Measurements from ENCODE around the gene PDE7B.

- TF ChIP-seq, protein P1, sequence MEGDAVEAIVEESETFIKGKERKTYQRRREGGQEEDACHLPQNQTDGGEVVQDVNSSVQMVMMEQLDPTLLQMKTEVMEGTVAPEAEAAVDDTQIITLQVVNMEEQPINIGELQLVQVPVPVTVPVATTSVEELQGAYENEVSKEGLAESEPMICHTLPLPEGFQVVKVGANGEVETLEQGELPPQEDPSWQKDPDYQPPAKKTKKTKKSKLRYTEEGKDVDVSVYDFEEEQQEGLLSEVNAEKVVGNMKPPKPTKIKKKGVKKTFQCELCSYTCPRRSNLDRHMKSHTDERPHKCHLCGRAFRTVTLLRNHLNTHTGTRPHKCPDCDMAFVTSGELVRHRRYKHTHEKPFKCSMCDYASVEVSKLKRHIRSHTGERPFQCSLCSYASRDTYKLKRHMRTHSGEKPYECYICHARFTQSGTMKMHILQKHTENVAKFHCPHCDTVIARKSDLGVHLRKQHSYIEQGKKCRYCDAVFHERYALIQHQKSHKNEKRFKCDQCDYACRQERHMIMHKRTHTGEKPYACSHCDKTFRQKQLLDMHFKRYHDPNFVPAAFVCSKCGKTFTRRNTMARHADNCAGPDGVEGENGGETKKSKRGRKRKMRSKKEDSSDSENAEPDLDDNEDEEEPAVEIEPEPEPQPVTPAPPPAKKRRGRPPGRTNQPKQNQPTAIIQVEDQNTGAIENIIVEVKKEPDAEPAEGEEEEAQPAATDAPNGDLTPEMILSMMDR (IDR thresholded peaks at IDR 0.05) = no peak
- no peak for TF ChIP-seq POLR2A (IDR thresholded peaks at IDR 0.05)
Observed at GRCh38 chr6:136230219-136230853, 378.8 kb downstream of the PDE7B start.

All from Peyer's patch (tissue), 4 donors.